Loucy (cell line): ENCODE measurements around the gene VEPH1.

Experiments used
- H2AFZ ChIP-seq: fragments of 200-600 bp; sonication (generic); 2 replicates; pipeline ENCODE4 v1.6.0; 2016; ENCODE audit warnings: antibody characterized with exemption, mild to moderate bottlenecking, low read length, moderate library complexity
- H3F3A ChIP-seq: fragments of 200-600 bp; 2 replicates; pipeline ENCODE4 v1.6.0; 2016; ENCODE audit warnings: antibody characterized with exemption, low read depth, mild to moderate bottlenecking
- H3K27me3 ChIP-seq: fragments of 200-600 bp; sonication (generic); 2 replicates; pipeline ENCODE4 v1.6.1; 2014; ENCODE audit warnings: low read length, mild to moderate bottlenecking; ENCODE audit not compliant: insufficient read depth, poor library complexity, severe bottlenecking
- H3K36me3 ChIP-seq: fragments of 200-600 bp; sonication (generic); 2 replicates; pipeline ENCODE4 v1.6.1; 2016; ENCODE audit warnings: low read length; ENCODE audit not compliant: insufficient read depth
- H3K4me1 ChIP-seq: fragments of 200-600 bp; sonication (generic); 2 replicates; pipeline ENCODE4 v1.5.1; 2014; ENCODE audit warnings: low read length, mild to moderate bottlenecking; ENCODE audit not compliant: insufficient read depth, poor library complexity, severe bottlenecking
- H3K4me2 ChIP-seq: fragments of 200-600 bp; sonication (generic); 2 replicates; pipeline ENCODE4 v1.6.0; 2014; ENCODE audit warnings: antibody characterized with exemption, low read length, low read depth, mild to moderate bottlenecking; ENCODE audit not compliant: poor library complexity, severe bottlenecking
- H3K4me3 ChIP-seq: fragments of 200-600 bp; sonication (generic); 2 replicates; pipeline ENCODE4 v1.5.1; 2014; ENCODE audit warnings: low read length, mild to moderate bottlenecking, mixed read lengths; ENCODE audit not compliant: poor library complexity, severe bottlenecking
- H3K79me2 ChIP-seq: fragments of 200-600 bp; sonication (generic); 2 replicates; pipeline ENCODE4 v1.6.1; 2014; ENCODE audit warnings: low read length; ENCODE audit not compliant: insufficient read depth
- H3K9ac ChIP-seq: fragments of 200-600 bp; sonication (generic); 2 replicates; pipeline ENCODE4 v1.6.0; 2014; ENCODE audit warnings: mild to moderate bottlenecking, low read depth, low read length, moderate library complexity; ENCODE audit not compliant: poor library complexity, severe bottlenecking
- H3K9me2 ChIP-seq: fragments of 200-600 bp; sonication (generic); replicated peaks from 2 replicates; pipeline ENCODE4 v1.6.1; 2016; ENCODE audit warnings: low read depth, low read length, mixed read lengths
- H3K9me3 ChIP-seq: fragments of 200-600 bp; sonication (generic); 2 replicates; pipeline ENCODE4 v1.6.1; 2014; ENCODE audit warnings: mild to moderate bottlenecking, antibody characterized with exemption, low read length, low read depth; ENCODE audit not compliant: insufficient read depth
- H4K20me1 ChIP-seq: fragments of 200-600 bp; sonication (generic); 2 replicates; pipeline ENCODE4 v1.6.0; 2014; ENCODE audit warnings: antibody characterized with exemption, low read length, mild to moderate bottlenecking; ENCODE audit not compliant: insufficient read depth, poor library complexity, severe bottlenecking
- EZH2phosphoT487 ChIP-seq: fragments of 200-600 bp; IDR thresholded peaks from 2 replicates; pipeline ENCODE4 v1.6.1; 2018; ENCODE audit warnings: antibody characterized with exemption, mild to moderate bottlenecking, moderate library complexity, borderline replicate concordance
- TF ChIP-seq, protein P1 (sequence below): fragments of 200-600 bp; sonication (generic); conservative IDR thresholded peaks from 2 replicates; pipeline ENCODE4 v1.5.1; 2014; ENCODE audit warnings: mild to moderate bottlenecking, antibody characterized with exemption, low read length

The VEPH1 gene

DNA sequence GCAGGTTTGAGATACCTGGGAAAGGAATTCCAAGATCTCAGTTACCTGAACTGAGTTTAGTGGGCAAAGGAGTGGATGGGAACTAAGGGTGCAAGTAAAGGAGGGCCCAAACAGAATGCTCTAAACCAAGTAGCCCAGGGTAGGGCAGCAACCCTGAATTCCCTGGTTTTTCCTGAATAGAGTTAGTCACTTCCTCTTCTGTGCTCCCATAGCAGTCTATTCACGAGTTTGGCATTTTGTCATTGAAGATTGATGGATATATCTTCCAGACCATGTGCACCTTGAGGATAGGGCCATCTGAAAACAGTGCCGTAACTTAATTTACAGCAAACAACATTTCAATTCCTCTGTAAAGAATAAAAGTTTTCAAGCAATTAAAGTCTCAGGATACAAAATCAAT, 85.1 kb downstream of the VEPH1 start:
- Histone ChIP-seq H3K4me2 (no peak overlapping the region), H3K9me3 (no peaks in the 10 kb centered on the region), H3K27me3 (no peaks in the 10 kb centered on the region), H3F3A (no peaks in the 10 kb centered on the region), H3K79me2 (no peaks in the 10 kb centered on the region), H3K36me3 (no peaks in the 10 kb centered on the region), H3K4me3 (no peak overlapping the region), H3K9me2 (no peaks in the 10 kb centered on the region), H2AFZ (no peak overlapping the region), H4K20me1 (no peaks in the 10 kb centered on the region), H3K4me1 (peaks cover 12% of the 10 kb centered on the region), H3K9ac (no peak overlapping the region)
- TF ChIP-seq, protein P1, sequence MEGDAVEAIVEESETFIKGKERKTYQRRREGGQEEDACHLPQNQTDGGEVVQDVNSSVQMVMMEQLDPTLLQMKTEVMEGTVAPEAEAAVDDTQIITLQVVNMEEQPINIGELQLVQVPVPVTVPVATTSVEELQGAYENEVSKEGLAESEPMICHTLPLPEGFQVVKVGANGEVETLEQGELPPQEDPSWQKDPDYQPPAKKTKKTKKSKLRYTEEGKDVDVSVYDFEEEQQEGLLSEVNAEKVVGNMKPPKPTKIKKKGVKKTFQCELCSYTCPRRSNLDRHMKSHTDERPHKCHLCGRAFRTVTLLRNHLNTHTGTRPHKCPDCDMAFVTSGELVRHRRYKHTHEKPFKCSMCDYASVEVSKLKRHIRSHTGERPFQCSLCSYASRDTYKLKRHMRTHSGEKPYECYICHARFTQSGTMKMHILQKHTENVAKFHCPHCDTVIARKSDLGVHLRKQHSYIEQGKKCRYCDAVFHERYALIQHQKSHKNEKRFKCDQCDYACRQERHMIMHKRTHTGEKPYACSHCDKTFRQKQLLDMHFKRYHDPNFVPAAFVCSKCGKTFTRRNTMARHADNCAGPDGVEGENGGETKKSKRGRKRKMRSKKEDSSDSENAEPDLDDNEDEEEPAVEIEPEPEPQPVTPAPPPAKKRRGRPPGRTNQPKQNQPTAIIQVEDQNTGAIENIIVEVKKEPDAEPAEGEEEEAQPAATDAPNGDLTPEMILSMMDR: no peak
- no peak for TF ChIP-seq EZH2phosphoT487

DNA sequence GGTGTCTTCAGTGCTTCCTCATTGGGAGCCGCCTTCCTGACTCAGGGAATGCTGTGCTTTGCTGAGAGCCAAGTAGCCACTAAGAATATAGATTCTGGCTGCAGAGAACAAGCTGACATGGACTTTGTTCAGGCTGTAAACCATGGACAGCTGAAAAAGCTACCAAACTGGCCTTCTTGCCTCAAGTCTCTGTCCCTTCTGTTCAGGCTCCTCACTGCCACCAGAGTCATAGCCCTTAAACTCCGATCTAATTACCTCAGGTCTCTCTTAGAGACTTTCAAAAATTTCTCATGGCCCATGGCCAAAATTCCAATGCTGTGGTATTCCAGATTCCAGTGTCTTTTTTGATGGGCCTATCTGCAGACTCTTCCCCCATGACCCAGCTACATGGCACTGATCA, 86.0 kb downstream of the VEPH1 start:
- H3K27me3 ChIP-seq: no peaks in the 10 kb centered on the region
- no peak overlapping the region for H2AFZ ChIP-seq
- H3K9me2 ChIP-seq: no peaks in the 10 kb centered on the region
- no peaks in the 10 kb centered on the region for H3K9me3 ChIP-seq
- H3K9ac ChIP-seq: no peak overlapping the region
- no peaks in the 10 kb centered on the region for H3K79me2 ChIP-seq
- H3K4me2 ChIP-seq: no peak overlapping the region
- TF ChIP-seq, protein P1: no peak
- no peak for TF ChIP-seq EZH2phosphoT487
- H3K4me3 ChIP-seq: no peak overlapping the region
- no peaks in the 10 kb centered on the region for H3K36me3 ChIP-seq
- H3K4me1 ChIP-seq: peaks cover 12% of the 10 kb centered on the region
- H3F3A ChIP-seq: no peaks in the 10 kb centered on the region
- H4K20me1 ChIP-seq: no peaks in the 10 kb centered on the region

DNA sequence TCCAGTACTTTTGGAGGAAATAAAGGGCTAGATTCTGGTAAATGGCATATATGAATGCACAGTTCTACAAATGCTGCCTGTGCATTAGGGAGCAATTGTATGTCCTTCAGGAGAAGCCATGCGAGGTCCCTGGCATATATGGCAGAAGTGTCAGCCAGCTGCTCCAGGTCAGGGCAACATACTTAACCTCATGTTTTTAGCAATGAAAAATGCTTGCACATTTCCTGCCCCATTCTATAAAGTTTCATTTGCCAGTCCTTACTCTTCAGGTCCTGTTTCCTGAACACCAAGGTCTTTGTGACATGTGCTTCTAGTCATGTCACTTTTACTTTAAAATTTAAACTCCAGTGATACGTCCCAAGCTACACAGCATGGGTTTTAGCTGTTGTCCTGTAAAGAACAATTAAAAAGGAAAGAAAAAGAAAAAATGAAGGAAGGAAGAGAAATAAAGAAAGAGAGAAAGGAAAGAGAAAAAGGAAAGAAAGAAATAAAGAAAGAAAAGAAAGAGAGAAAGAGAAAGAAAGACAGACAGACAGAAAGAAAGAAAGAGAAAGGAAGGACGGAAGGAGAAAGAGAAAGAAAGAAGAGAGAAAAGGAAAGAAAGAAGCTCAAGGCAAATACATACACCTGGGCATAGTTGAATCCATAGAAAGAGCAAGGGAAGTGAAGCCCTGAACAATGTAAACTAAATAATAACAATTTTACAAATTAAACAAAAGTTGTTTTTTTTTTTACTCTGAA, 86.7 kb downstream of the VEPH1 start:
- Histone ChIP-seq H3F3A (no peaks in the 10 kb centered on the region), H3K9me2 (no peaks in the 10 kb centered on the region), H3K9me3 (no peaks in the 10 kb centered on the region), H3K27me3 (no peaks in the 10 kb centered on the region), H3K36me3 (no peaks in the 10 kb centered on the region), H3K4me1 (peaks cover 12% of the 10 kb centered on the region), H2AFZ (no peak overlapping the region), H3K4me2 (peak overlapping the region; percentile 31), H3K9ac (no peak overlapping the region), H3K4me3 (no peak overlapping the region), H3K79me2 (no peaks in the 10 kb centered on the region), H4K20me1 (no peaks in the 10 kb centered on the region)
- no peak for TF ChIP-seq EZH2phosphoT487
- TF ChIP-seq, protein P1: no peak
